Superior temporal gyrus (tissue), 1 donor: ENCODE results near the gene CYB5A.

Experiments used
- DNase-seq: peaks from one replicate; pipeline ENCODE4 v3.0.0-alpha.2; 2016; ENCODE audit errors: extremely low spot score

Gene CYB5A

DNA sequence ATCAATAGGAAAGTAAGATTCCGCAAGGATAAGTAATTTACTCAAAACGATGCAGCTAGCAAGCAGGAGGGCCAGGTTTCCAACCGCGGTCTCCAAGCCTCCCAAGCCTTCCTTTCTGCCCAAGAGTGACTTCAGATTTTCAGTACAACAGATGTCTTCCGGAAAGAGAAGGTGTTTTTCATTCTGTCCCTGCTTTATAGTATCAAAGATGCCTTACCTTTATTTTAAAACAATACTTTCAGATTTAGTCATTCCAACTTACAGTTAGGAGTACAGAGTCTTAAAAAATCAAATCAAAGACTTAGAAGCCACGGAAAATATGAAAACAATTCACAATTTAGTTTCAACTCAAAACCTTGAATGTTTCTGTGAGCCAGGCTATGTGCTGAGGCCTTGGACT lies 43.6 kb downstream of the CYB5A start:
- DNase-seq, result no peak

DNA sequence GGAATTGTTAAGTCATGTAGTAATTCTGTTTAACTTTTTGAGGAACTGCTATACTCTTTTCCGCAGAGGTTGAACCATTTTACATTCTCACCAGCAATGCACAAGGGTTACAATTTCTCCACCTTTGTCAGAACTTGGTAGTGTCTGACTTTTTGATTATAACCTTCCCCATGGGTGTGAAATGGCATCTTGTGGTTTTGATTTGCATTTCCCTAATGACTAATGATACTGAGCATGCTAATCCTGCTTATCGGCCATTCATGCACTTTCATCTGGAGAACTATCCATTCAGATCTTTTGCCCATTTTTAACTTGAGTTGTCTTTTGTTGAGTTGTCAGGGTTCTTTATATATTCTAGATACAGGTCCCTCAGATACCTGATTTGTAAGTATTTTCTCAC lies 47.2 kb downstream of the CYB5A start:
- no peak for DNase-seq

DNA sequence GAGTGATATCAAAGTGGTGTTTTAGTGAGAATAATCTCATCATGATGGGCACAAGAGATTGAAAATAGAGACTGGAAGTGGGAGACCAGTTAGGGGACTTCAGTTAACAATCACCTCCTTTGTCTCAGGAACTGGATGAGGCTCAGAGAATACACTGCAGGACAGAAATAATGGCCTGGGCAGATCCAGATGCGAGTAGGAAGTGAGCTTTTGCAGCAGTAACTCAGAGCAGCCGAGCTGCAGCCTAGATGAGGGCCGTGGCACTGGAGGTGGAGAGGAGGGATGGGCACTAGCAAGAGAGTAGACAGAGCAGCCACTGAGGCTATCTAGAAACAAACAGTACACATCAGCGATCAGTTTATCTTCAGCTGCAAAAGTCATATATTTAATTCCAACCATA lies 48.6 kb downstream of the CYB5A start:
- DNase-seq, result no peak

DNA sequence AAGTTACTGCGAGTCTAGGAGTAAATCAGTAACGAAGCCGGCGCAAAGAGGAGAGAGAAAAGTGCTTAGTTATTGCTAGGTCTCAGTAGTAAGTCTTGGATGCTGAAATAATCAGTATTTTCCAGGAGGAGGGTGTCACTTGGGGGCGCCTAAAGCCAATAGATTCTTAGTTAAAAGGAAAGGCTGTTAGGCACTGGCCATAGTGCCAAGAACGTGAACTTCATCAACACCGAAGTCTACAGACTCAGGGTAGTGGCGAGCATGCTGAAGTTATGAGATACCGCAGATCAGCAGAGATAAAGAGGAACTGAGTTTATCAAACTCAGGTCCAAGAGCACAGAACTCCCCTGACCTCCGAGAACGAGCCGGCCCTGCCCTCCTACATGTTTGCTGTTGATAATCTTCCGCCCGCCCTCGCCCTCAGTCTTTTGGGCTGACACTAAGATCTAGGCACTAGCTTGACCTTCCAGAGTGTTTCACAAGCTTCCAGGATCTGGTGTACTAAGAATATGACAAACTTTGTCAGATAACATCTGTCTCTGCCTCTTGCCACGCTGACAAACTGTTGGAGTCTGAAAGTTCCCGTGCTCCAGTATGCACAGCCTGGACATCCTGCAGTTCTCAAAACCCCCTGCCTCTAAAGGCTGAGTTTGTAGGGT lies 49.2 kb downstream of the CYB5A start:
- peak; percentile 35 for DNase-seq

DNA sequence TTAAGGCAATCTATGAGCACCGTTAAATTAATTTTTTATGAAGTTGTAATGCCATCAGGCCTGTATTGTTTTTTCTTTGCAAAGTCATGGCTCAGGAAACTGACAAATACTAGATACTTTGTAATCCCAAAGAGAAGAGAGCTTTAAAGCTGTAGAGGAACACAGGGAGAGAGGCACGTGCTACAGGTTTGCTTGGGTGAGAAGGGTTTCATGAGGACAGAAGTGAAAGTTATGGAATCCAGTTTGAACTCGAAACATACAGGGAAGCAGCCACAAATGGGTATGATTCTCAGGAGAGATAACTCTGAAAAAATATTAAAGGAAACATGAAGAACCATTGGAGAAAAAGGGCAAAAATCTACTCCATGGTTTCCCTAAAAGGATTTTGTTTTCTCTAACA lies 49.8 kb downstream of the CYB5A start:
- DNase-seq, result no peak

DNA sequence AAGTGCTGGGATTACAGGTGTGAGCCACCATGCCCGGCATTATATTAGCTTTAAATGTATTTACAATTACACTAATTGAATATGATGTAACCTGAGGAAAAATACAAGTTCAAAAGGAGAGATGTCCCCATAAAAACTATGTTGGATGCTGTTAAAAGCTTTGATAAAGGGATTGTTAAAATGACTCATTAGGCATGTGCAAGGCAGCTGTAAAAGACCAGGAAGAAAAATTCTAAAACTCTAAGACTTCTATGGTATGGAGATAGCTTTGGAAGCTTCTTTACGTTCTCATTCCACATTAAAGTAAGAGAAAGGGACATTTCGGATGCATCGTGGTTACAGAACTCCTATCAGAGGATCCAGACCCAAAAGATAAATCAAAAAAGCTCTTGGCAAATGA lies 50.3 kb downstream of the CYB5A start:
- no peak for DNase-seq

DNA sequence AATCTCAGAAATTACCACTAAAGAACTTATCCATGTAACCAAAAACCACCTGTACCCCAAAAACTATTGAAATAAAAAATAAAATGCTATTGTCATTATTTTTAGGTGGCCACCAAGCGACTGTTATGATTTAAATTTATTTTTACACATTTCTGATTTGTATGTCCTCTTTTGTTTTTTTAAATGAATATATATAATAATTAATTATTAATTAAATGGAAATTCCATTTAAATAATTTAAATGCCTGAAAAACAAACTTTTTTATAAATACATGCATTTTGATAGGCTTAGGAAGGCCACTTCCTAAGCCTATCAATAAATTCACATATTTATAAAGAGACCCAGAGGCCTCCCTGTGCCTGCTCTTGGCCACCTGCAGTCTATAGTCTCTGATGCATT lies 52.2 kb downstream of the CYB5A start:
- DNase-seq, result no peak

DNA sequence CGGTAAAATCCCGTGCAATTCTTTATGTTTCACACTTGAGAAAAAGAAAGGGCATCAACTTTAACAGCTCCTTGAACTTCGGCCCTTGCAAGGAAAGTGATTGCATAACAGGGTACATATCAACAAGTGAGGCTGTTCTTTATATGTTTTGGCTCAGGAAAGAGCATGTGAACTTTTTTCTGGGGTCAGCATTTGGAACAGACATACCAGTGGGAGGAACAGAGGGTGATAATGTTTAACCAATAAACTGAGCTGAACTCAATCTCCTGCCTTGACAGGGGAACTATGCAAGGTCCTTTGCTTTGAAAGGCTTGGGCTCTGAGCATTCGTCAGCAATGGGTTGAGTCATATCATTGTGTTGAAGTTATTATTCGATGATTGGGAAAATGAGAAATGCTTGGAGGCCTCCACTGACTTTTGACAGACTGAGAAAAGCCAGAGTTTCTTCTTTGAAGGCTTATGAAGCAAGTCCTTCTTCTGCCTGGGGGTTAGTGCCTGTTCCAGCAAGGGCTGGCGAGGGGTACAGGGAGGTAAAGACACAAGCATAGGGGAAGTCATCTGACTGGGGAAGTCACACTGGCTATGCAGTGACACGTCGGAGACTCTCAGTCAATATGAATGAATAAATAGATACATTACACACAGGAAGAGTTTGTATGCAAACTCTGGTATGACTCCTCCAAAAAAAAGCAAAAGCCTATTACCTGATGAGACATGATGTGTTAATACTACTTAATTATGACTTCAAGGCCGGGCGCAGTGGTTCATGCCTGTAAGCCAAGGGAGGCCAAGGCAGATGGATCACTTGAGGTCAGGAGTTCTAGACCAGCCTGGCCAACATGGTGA lies 57.2 kb downstream of the CYB5A start:
- DNase-seq, result no peak

DNA sequence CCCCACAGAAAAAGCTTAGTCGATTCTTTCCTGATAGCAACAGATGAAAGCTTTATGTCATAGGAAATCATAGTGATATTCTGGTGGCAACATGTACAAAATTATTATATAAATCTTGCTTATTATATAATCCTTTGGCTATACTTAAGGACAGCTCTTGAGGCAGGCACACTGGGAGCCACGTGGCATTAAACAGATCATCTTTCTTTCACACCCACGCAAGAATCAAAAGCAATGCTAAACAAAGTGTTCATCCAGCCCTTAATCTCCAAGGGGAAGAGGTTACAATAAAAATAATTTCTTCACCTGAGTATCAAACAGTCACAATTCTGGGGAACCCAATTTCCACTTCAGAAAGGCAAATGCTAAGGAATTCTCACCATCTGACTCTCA lies 57.8 kb downstream of the CYB5A start:
- no peak for DNase-seq

DNA sequence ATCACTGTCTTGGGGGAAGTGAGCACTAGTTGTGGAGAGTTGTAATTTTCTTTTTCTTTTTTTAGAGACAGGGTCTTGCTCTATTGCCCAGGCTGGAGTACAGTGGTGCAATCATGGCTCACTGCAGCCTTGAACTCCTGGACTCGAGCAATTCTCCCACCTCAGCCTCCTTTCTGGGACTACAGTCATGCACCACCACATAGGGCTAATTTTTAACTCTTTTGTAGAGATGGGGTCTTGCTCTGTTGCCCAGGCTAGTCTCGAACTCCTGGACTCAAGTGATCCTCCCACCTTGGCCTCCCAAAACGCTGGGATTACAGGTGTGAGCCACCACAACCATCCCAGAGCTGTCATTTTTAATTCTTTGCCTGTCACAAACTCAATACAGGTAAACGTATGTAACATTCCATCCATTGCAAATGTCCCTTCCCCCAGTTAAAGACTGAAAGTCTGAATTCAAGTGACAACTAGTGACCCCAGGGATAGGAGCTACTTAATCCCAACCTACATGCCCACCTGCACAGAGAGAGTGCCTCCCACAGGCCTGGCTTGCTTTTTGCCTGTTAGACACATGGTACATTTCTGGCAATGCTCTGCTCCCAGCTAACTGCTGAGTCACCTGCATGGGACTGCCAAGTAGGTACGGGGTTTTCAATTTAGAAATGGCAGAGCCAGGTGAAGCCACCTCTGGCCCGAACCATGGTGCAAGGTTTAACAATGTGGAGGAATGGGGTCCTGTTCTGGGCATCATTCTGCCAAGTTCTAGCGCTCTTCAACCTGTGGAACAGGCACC lies 60.6 kb downstream of the CYB5A start:
- DNase-seq, result no peak

DNA sequence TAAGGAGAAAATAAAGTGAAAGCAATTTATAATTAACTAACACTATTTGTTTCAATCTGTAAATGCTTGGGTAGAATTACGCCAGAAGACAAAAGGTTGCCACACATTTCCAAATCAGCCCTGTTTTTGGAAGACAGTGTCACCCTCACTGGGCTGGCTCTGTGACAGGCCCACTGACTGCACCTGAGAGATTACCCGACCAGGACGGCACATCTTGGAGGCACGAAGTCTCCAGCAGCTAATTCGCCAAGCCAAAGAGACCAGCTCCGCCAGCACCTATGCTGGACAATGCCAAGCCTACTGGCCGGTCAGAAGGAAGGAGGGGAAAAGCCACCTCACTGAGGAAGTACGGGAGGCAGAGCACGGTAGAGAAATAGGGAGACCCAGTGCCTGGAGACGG lies 61.9 kb downstream of the CYB5A start:
- no peak for DNase-seq

DNA sequence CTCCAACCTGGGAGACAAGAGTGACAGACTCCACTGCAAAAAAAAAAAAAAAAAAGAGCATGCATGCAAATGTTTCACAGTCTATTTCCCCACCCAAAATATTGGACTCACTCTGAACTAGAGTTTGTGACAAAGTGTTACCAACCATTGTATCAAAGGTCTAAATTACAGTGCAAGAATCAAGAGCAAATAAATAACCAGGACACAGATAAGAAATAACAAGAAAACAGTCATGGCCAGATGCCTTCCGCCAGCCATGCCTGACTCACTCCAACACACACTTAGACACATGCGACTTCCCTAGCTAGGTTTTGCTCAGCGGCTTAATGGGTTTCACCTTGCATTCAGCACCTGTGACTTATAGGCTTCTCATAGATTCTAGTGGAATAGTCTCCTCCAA lies 62.8 kb downstream of the CYB5A start:
- no peak for DNase-seq

DNA sequence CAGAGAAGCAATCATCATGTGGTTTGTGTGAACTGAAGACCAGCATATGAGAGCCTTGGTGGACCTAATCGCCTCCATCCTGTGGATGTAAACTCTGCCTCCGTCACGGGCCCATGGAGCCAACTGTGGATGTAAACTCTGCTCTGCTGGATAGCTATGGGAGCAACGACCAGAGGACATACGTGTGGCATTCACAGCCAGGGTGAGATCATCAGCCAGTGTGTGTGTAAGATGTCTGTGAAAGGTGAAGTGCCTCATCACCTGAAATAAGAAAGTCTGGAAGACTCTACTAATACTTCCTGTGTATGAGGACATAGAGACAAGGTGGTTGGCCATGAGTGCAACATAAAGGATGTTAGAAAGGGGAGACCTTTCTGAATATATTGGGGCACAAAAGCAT lies 63.5 kb downstream of the CYB5A start:
- DNase-seq, result no peak

DNA sequence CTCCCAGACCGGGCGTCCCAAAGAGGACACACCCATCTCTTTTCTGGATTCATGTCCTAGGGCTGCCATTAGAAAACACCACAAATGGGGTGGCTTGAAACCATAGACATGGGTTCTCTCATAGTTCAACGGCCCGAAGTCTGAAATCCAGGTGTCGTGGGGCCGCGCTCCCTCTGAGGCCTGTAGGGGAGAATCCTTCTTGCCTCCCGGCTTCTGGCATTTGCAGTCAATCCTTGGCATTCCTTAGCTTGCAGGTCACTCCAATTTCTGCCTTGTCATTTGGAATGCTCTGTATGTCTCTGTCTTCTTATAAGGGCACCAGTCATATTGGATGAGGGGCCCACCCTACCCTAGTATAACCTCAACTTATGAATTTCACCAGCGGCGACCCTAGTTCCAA lies 65.1 kb downstream of the CYB5A start:
- DNase-seq, result no peak

DNA sequence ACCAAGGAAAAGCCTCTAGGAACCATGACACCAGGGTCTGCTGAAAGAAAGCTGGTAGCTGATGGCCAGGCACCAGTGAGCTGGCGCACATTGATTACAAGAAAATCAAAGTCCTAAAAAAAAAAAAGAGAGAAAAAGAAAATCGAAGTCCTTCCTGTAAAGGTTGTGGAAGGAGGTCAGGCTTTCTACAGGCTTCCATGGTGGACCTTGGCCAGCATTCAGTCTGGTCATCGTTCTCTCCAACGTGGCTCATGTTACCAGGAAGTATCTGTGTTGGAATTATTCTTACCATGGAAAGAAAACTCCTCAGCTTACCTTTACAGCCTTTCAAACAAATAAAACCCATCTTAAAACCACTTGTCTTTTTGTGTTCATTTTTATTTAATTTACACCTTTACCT lies 65.6 kb downstream of the CYB5A start:
- no peak for DNase-seq

DNA sequence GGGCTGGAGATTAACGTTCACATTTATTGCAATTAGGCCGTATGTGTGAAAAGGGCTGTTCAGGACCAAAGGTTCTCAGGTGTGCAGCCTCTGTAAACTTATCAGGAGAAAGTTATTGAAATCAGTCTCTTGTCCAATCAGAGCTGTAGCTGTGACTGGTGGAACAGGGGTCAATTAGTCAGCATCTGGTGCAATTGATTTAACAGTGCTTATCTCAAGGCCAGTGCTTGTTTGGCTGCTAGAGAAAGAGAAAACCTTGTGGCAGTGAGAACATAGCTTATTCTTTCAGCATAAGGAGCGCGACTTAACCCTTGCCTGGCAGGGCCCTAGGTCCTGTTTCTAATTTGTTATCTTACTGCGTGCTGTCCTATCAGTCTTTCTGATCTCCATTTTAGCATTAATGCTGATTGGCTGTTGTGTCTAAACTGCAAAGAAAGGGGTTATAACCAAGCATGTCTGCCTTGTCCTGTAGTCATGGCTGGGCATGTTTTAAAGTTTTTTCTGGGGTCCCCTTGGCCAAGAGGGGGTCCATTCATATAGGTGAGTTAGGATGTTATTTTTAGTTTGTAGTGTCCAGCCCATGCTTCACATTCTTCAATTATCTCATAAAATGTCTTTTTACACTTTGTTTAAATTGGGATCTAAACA lies 66.4 kb downstream of the CYB5A start:
- no peak for DNase-seq

DNA sequence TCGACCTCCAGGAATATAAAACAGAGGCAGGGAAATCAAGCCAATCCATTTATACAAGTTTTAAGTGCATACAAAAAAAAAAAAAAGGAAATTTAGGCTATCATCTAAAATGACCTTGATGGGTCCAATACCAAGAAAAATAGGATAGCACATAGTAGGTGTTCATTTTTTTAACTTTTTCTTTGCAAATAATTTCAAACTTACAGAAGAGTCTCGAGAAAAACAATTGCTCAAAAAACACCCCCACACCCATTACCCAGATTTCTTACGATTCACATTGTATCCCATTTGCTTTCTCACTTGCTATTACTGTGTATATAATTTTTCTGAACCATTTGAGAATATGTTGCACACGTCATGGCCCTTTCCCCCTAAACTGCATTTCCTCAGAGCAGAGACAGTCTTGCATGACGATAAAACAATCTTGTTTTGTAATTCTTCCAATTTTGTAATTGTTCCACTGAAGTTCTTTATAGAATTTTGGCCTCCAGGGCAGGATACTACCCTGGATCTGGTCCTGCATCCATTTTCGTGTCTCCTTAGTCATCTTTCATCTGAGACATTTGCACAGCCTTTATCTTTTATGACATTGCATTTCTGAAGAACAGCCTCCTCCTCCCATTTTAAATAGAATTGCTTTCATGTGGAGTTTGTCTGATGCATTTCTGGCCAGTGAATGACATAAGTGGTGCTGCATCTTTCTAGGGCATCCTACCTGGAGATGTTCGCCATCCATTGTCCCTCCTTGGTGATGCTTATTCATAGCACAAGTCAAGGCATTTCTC lies 68.9 kb downstream of the CYB5A start:
- no peak for DNase-seq

DNA sequence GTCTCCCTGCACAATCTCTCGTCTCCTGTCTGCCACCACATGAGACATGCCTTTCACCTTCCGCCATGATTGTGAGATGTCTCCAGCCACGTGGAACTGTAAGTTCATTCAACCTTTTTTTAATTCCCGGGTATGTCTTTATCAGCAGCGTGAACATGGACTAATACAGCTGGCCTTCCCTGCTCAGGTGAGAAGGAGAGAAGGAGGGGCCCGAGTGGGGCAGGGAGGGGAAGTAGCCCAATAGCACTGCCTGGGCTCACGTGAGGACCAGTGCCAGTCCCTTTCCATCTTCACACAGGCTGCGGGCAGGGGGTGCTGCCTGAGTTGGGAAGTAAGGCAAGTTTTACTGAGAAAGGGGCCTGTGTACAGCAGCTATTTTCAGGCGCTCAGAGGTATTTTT lies 70.7 kb downstream of the CYB5A start:
- DNase-seq, result no peak

DNA sequence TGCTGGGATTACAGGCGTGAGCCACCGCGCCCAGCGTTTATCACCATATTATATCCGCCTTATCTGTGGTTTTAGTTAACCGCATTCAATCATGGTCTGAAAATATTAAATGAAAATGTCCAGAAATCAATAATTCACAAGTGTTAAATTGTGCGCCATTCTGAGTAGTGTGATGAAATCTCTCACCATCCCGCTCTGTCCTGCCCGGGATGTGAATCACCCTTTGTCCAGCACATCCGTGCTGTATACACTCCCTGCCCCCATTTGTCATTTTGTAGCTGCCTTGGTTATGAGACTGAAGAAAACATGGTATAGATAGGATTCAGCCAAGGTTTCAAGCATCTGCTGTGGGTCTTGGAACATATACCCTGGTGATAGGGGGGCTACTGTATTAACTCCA lies 72.7 kb downstream of the CYB5A start:
- no peak for DNase-seq

DNA sequence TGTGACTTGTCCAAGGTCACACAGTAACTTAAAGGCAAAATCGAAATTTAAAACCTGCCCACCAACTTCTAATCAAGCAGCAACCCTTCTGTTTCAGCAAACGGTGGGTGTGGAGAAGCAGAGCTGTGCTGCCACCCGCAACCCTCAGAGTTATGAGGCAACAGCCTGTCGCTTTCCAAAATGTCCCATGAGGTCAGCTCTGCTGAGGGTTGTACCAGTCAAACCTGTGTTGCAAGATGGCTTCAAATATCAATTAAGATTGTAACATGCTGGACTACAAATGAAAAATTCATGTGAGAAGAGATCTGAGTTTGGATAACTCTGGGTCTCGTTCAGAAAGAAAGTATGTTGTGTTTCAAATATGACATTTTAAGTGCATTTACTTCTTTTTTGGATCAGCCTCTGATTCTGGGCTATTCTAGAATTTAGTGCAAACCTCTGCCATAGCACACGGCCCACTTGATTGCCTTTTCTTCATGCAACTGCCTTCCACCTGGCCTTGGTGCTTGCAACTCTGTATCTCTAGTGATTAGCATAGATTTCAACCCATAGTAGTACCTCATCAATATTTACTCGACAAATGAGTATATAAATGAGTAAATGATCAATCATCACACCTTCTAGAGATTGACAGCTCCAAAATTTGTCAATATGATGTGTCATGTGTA lies 74.2 kb downstream of the CYB5A start:
- DNase-seq, result no peak

DNA sequence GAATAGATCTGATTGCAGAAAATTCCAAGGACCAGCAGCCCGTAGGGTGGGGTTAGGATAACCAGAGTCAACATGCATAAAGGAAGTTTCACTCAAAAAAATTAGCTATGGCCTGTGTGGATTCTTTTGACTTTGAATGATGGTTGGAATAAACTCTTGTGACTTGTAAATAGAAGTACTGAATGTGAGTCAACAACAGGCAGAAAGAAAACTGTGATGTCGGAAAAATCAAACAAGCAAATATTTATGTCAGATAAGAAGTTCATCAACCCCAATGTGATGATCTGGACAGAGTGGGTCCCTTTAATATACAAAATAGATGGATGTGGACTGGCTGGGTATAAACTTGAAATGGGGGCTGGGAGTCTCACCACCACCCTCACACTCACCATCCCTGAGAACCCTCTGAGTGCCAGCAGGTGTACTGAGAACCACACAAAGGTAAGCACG lies 75.1 kb downstream of the CYB5A start:
- no peak for DNase-seq
